GM12874 (cell line): ENCODE data around the gene CREB3L1.

Experiments
- TF ChIP-seq, protein P1 (sequence below): IDR thresholded peaks from 2 replicates; pipeline ENCODE4 v1.5.1; 2011; ENCODE audit warnings: low read depth, mild to moderate bottlenecking, control low read depth, low read length, moderate library complexity; ENCODE audit not compliant: insufficient read depth

CREB3L1 gene

DNA sequence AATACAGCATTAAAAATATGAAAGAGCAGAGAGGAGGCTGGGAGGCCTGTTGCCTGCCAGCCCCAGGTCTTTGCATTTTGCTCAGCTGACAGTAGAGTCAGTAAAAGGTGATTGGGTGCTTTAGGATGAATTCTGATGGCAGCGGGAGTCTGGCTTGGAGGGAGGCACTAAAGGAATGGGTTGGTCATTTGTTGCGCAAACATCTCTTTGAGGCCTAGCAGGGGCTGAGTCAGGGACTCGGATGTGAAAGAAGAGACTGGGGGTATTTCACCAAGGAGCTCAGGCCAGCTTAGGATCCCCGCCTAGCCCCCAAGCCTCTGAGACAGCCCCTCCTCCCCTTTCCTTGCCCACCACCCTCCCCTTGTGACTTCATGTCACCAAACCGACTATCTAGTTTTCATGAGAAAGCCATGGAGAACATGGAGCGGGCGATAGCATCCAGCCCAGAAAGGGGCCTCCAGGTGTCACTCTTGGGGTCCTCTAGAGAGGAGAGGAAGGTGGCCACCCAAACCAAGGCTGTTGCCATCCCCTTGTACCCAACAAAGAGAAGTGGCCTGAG lies 79.5 kb downstream of the CREB3L1 start:
- TF ChIP-seq, protein P1, sequence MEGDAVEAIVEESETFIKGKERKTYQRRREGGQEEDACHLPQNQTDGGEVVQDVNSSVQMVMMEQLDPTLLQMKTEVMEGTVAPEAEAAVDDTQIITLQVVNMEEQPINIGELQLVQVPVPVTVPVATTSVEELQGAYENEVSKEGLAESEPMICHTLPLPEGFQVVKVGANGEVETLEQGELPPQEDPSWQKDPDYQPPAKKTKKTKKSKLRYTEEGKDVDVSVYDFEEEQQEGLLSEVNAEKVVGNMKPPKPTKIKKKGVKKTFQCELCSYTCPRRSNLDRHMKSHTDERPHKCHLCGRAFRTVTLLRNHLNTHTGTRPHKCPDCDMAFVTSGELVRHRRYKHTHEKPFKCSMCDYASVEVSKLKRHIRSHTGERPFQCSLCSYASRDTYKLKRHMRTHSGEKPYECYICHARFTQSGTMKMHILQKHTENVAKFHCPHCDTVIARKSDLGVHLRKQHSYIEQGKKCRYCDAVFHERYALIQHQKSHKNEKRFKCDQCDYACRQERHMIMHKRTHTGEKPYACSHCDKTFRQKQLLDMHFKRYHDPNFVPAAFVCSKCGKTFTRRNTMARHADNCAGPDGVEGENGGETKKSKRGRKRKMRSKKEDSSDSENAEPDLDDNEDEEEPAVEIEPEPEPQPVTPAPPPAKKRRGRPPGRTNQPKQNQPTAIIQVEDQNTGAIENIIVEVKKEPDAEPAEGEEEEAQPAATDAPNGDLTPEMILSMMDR, result no peak

DNA sequence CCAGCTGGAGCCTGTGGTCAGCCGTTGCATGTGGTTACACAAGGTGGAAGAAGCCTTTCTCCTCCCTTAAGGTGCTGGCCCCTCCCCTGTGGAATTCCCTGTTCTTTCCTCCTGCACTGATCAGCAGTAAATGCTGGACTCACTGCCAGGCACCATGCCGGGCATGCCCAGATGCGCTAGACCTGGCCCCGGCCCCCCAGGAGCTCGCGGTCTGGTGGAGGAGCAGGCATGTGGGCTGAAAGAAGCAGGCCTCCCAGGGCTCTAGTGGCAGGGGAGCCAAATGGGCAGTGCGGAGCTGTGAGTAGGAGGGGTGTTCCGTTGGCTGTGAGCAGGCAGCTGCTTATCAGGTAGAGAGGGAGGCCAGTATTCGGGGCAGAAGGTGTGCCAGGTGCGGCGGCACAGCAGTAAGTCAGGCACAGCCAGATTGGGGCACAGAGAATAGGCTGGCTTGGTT lies 80.0 kb downstream of the CREB3L1 start:
- TF ChIP-seq, protein P1, result no peak

DNA sequence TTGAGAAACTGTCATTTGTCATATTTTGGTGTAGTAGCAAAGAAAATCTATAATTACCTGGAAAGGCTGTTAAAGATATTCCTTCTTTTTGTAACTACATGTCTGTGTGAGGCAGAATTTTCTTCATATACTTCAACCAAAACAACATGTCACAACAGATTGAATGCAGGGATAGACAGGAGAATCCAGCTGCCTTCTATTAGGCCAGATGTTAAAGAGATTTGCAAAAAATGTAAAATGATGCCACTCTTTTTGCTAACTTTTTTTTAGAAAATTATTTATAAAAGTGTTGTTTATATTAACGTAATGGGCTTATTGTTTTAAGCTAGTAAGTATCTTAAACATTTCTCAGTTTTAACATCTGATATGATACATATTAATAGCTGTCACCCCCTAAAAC lies 82.5 kb downstream of the CREB3L1 start:
- TF ChIP-seq, protein P1, result no peak

DNA sequence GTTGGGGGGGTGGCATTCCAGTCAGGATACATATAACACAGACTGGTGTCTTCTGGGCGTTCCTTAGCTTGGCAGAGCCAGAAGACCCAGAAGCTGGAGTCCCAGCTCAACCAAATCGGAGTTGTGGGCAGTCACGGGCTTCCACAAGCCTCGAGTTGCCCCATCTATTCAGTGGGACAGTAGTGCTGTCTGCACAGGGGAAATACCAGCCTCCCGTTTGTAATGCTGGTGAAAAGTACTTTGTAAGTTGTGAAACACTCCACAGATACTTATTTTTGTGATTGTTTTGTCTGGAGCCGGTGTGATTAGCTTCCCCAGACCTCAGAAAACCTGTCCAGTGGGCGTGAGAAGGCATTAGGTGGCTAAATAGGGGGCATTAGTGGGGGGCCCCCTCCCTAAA lies 83.4 kb downstream of the CREB3L1 start:
- TF ChIP-seq, protein P1, result no peak

DNA sequence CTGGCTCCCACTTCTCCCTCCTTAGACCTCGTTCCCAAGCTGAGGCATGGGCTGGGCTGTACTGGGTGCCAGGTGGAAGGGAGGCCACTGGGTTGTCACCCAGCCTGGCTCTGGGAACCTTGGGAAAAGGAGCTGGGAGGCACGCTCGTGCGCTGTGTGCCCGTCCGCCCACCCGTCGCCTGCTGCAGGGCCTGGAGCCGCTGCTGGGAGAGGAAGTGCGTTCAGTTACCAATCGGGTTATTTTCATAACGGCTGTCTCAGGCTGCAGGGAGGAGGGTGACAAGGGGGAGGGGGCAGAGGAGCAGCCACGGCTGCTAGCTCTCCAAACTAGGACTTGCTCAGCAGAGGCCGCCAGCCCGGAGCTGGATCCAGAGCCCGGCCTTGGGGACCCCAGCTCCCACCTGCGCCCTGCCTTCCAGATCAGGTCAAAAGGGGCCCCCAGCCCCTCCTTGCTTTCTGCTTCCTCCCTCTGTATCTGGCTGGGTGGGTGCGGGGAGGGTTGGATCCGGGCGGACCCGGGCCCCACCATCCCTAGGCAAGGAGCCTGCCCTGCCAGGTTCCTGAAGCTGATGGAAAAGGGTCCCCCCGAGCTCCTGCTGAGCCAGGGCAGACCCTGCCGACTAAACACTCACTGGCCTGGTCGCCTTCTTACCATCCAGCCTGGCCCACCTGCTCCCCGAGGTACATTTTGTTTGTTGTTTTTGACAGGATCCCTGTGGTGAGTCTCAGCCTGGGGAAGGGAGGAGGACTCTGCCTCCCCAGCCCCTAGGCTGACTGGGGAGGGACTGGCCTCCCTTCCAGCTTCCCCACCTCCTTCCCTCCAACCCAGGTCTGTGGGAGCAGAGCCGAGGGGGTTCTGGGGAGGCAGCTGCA lies 84.1 kb downstream of the CREB3L1 start:
- TF ChIP-seq, protein P1, result no peak

DNA sequence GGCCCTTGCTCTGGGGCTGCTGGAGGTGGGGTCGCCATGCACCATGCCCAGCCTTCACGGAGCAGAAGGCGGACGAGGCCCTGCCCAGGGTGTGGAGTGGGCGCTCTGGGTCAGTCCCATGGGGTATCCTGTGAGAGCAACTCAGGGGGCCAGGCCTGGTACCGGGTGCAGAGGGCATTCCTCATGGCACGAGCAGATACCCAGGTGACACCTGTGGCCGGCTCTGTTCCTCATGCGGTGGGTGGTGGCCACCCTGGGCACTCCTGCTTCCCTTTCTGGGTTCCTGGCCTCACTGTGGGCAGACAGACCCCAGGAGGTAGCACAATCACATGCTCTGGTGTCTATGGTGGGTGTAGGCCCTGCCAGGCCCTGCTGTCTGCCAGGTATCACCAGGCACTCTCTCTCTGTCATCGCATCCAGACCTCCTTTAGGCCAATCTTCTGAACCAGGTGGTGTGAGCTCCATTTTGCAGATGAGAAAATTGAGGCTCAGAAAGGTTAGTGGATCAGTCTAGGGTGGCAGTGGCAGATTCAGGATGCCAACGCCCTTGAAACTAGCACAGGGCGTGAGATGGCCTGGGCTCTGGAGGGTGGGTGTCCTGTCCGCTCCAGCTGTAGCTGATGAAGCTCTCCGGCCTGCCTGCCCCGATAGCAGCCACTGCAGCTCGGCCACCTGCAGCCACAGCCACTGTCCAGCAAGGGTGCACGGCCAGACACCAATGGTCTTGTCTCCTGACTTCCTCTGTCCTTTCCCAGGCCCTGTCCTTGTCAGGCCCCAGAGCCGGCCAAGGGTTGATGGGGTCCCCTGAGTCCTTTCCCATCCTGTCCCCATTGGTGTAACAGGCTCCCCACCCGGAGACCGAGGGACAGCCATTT lies 84.9 kb downstream of the CREB3L1 start:
- TF ChIP-seq, protein P1, result no peak

DNA sequence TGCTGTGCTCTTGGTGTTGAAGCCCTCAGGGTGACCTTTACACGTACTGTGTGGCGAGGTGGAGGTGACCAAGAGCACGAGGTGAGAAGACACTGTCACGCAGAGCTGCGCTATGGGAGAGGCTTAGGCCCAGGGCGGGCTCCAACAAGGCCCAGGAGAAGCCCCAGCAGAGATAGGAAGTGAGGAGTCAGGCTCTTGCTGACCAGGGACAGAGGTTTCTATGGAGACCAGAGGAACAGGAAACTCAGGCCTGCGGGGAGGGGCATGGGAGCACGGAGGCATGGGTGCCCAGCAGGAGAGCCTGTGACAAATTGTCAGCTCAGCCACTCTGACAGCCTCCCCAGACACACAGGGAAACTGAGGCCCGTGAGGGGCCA lies 85.6 kb downstream of the CREB3L1 start:
- TF ChIP-seq, protein P1, result no peak
